NCI-H345 treated with DMSO at 0.1 percent for 48 hours (cell line): ENCODE data around the gene GPC5.

Experiments
- DNase-seq: peaks from one replicate; lab custom pipeline; 2025; ENCODE audit not compliant: unreplicated experiment; lab: John Stamatoyannopoulos, UW

Gene GPC5

GRCh38 chr13:92126399-92126798, 728.0 kb downstream of the GPC5 start:
- no peak for DNase-seq

- no peak for DNase-seq
These were observed 737.1 kb downstream of the GPC5 start for GRCh38 chr13:92135509-92135908.

- DNase-seq = no peak
These were observed 738.2 kb downstream of the GPC5 start for GRCh38 chr13:92136449-92137155.

- DNase-seq = no peak
These were observed 739.1 kb downstream of the GPC5 start for GRCh38 chr13:92137520-92137919.

- DNase-seq = no peak
These were observed 745.3 kb downstream of the GPC5 start for GRCh38 chr13:92143766-92144165.

GRCh38 chr13:92150606-92151005, 752.2 kb downstream of the GPC5 start:
- DNase-seq = no peak

GRCh38 chr13:92158346-92158745, 759.9 kb downstream of the GPC5 start:
- DNase-seq = no peak

- no peak for DNase-seq
These were observed 766.4 kb downstream of the GPC5 start for GRCh38 chr13:92164822-92165221.

- no peak for DNase-seq
These were observed 773.8 kb downstream of the GPC5 start for GRCh38 chr13:92172191-92172590.

GRCh38 chr13:92173254-92173653, 774.8 kb downstream of the GPC5 start:
- DNase-seq = no peak

- DNase-seq = peak; percentile 18
These were observed 776.9 kb downstream of the GPC5 start for GRCh38 chr13:92175330-92175729.

GRCh38 chr13:92177966-92178365, 779.5 kb downstream of the GPC5 start:
- no peak for DNase-seq

GRCh38 chr13:92179223-92179622, 780.8 kb downstream of the GPC5 start:
- no peak for DNase-seq

GRCh38 chr13:92187378-92187989, 789.1 kb downstream of the GPC5 start:
- peak; percentile 6 for DNase-seq

GRCh38 chr13:92188574-92188973, 790.2 kb downstream of the GPC5 start:
- DNase-seq = no peak

- no peak for DNase-seq
These were observed 798.3 kb downstream of the GPC5 start for GRCh38 chr13:92196591-92197256.

- DNase-seq = no peak
These were observed 799.2 kb downstream of the GPC5 start for GRCh38 chr13:92197669-92198068.

GRCh38 chr13:92218615-92219014, 820.2 kb downstream of the GPC5 start:
- DNase-seq = no peak

- DNase-seq = no peak
These were observed 823.5 kb downstream of the GPC5 start for GRCh38 chr13:92221916-92222315.

- no peak for DNase-seq
These were observed 825.8 kb downstream of the GPC5 start for GRCh38 chr13:92224052-92224821.

- no peak for DNase-seq
These were observed 826.4 kb downstream of the GPC5 start for GRCh38 chr13:92224825-92225224.

GRCh38 chr13:92225861-92226260, 827.4 kb downstream of the GPC5 start:
- no peak for DNase-seq
